ENCODE measurements around the gene KMT2A.

DNA sequence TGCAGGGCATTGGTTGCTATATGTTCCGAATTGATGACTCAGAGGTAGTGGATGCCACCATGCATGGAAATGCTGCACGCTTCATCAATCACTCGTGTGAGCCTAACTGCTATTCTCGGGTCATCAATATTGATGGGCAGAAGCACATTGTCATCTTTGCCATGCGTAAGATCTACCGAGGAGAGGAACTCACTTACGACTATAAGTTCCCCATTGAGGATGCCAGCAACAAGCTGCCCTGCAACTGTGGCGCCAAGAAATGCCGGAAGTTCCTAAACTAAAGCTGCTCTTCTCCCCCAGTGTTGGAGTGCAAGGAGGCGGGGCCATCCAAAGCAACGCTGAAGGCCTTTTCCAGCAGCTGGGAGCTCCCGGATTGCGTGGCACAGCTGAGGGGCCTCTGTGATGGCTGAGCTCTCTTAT, 85.6 kb downstream of the KMT2A start:
- TF ChIP-seq, protein P1, sequence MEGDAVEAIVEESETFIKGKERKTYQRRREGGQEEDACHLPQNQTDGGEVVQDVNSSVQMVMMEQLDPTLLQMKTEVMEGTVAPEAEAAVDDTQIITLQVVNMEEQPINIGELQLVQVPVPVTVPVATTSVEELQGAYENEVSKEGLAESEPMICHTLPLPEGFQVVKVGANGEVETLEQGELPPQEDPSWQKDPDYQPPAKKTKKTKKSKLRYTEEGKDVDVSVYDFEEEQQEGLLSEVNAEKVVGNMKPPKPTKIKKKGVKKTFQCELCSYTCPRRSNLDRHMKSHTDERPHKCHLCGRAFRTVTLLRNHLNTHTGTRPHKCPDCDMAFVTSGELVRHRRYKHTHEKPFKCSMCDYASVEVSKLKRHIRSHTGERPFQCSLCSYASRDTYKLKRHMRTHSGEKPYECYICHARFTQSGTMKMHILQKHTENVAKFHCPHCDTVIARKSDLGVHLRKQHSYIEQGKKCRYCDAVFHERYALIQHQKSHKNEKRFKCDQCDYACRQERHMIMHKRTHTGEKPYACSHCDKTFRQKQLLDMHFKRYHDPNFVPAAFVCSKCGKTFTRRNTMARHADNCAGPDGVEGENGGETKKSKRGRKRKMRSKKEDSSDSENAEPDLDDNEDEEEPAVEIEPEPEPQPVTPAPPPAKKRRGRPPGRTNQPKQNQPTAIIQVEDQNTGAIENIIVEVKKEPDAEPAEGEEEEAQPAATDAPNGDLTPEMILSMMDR (IDR thresholded peaks at IDR 0.05): no peak
- no peak for TF ChIP-seq EP300 (IDR thresholded peaks at IDR 0.05)
